Astrocyte (in vitro differentiated cells and primary cell): Measurements from ENCODE around the gene NYNRIN. TPM values are rescaled to one million over a fixed set of nuclear protein-coding genes. Genes with fewer than 3 reads are reported as not detected.

Experiments
- DNase-seq: peaks from one replicate; pipeline ENCODE4 v3.0.0-alpha.2; 2010; ENCODE audit warnings: low read depth
- FAIRE-seq: peaks from 2 replicates; lab custom pipeline; 2011; peaks lifted over from hg19 to GRCh38; lab: Jason Lieb, UNC
- H2AFZ ChIP-seq: 2 replicates; pipeline ENCODE4 v1.6.0; 2012; ENCODE audit warnings: low read depth, low read length, inconsistent platforms
- H3K27ac ChIP-seq: 2 replicates; pipeline ENCODE4 v1.5.1; 2011; ENCODE audit warnings: low read depth, low read length, inconsistent platforms
- H3K27me3 ChIP-seq: 2 replicates; pipeline ENCODE4 v1.6.0; 2011; ENCODE audit warnings: low read length, inconsistent platforms; ENCODE audit not compliant: insufficient read depth
- H3K36me3 ChIP-seq: 2 replicates; pipeline ENCODE4 v1.5.1; 2011; ENCODE audit warnings: low read length, inconsistent platforms; ENCODE audit not compliant: insufficient read depth
- H3K4me1 ChIP-seq: 2 replicates; pipeline ENCODE4 v1.5.1; 2011; ENCODE audit warnings: low read length, inconsistent platforms; ENCODE audit not compliant: insufficient read depth
- H3K4me2 ChIP-seq: 2 replicates; pipeline ENCODE4 v1.6.0; 2012; ENCODE audit warnings: low read length, inconsistent platforms
- H3K4me3 ChIP-seq: 2 replicates; pipeline ENCODE4 v1.5.1; 2011; ENCODE audit warnings: low read depth, mild to moderate bottlenecking, low read length, inconsistent platforms; ENCODE audit not compliant: insufficient read depth
- H3K79me2 ChIP-seq: 2 replicates; pipeline ENCODE4 v1.6.0; 2012; ENCODE audit warnings: mild to moderate bottlenecking, low read length, inconsistent platforms; ENCODE audit not compliant: insufficient read depth
- H3K9ac ChIP-seq: 2 replicates; pipeline ENCODE4 v1.6.0; 2012; ENCODE audit warnings: mild to moderate bottlenecking, low read length, inconsistent platforms
- H3K9me3 ChIP-seq: 2 replicates; pipeline ENCODE4 v1.5.1; 2012; ENCODE audit warnings: low read depth, mild to moderate bottlenecking, low read length, inconsistent platforms; ENCODE audit not compliant: insufficient read depth
- H4K20me1 ChIP-seq: 2 replicates; pipeline ENCODE4 v1.6.0; 2012; ENCODE audit warnings: low read length, inconsistent platforms; ENCODE audit not compliant: insufficient read depth
- H3K27ac Mint-ChIP-seq: one replicate; pipeline ENCODE4 v1.8.0; 2021; ENCODE audit warnings: mild to moderate bottlenecking, mixed read lengths; ENCODE audit not compliant: unreplicated experiment
- H3K27me3 Mint-ChIP-seq: one replicate; pipeline ENCODE4 v1.8.0; 2021; ENCODE audit warnings: low read depth, mixed read lengths; ENCODE audit not compliant: unreplicated experiment
- H3K36me3 Mint-ChIP-seq: one replicate; pipeline ENCODE4 v1.8.0; 2021; ENCODE audit warnings: low read depth, mixed read lengths; ENCODE audit not compliant: unreplicated experiment
- H3K4me1 Mint-ChIP-seq: one replicate; pipeline ENCODE4 v1.8.0; 2021; ENCODE audit warnings: low read depth, mixed read lengths; ENCODE audit not compliant: unreplicated experiment
- H3K4me3 Mint-ChIP-seq: one replicate; pipeline ENCODE4 v1.8.0; 2021; ENCODE audit warnings: mild to moderate bottlenecking, moderate library complexity, mixed read lengths; ENCODE audit not compliant: unreplicated experiment
- H3K9me3 Mint-ChIP-seq: one replicate; pipeline ENCODE4 v1.8.0; 2021; ENCODE audit warnings: mild to moderate bottlenecking, mixed read lengths; ENCODE audit not compliant: unreplicated experiment
- EZH2 ChIP-seq: IDR thresholded peaks from 2 replicates; pipeline ENCODE4 v1.6.1; 2012; ENCODE audit warnings: mild to moderate bottlenecking, low read length, inconsistent platforms; ENCODE audit not compliant: insufficient read depth
- total RNA-seq: library from RNA; stranded (reverse); gene quantifications from 2 replicates; pipeline ENCODE4 v1.2.1, GENCODE V29; 2021
- TF ChIP-seq, protein P1 (sequence below): IDR thresholded peaks from 2 replicates; pipeline ENCODE4 v1.5.1; 2011; ENCODE audit warnings: low read depth, mild to moderate bottlenecking, inconsistent platforms, low read length, moderate library complexity; ENCODE audit not compliant: insufficient read depth

The NYNRIN gene
- total RNA-seq, 1 donor from 2014 or later = 25.4 TPM

DNA sequence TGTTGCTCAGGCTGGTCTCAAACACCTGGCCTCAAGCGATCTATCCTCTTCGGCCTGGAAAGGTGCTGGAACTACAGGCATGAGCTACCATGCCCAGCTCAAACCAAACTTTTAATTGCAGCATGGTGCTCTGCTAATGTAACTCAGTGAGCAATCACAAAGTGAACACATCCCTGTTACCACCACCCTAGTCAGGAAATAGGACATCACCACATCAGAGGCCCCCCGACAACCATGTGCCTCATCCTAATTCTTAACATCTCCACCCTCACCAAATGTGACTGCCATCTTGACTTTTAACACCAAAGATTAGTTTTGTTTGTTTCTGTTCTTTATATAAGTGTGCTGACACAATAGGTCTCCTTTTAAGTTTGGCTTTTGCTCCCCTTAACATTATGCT lies 66.6 kb downstream of the NYNRIN start:
- Histone ChIP-seq H3K4me3 (no peak overlapping the region), H3K9me3 (no peaks in the 10 kb centered on the region), H4K20me1 (no peaks in the 10 kb centered on the region), H3K27me3 (no peaks in the 10 kb centered on the region), H3K36me3 (no peaks in the 10 kb centered on the region), H2AFZ (no peak overlapping the region), H3K4me1 (no peaks in the 10 kb centered on the region), H3K4me2 (no peak overlapping the region), H3K79me2 (no peaks in the 10 kb centered on the region), H3K27ac (no peak overlapping the region), H3K9ac (no peak overlapping the region)
- Mint-ChIP-seq H3K4me3 (no peak overlapping the region), H3K27ac (no peak overlapping the region), H3K4me1 (no peaks in the 10 kb centered on the region), H3K27me3 (no peaks in the 10 kb centered on the region), H3K36me3 (peaks cover 10% of the 10 kb centered on the region), H3K9me3 (peaks cover 5% of the 10 kb centered on the region)
- FAIRE-seq (no peak), DNase-seq (no peak)
- TF ChIP-seq, protein P1, sequence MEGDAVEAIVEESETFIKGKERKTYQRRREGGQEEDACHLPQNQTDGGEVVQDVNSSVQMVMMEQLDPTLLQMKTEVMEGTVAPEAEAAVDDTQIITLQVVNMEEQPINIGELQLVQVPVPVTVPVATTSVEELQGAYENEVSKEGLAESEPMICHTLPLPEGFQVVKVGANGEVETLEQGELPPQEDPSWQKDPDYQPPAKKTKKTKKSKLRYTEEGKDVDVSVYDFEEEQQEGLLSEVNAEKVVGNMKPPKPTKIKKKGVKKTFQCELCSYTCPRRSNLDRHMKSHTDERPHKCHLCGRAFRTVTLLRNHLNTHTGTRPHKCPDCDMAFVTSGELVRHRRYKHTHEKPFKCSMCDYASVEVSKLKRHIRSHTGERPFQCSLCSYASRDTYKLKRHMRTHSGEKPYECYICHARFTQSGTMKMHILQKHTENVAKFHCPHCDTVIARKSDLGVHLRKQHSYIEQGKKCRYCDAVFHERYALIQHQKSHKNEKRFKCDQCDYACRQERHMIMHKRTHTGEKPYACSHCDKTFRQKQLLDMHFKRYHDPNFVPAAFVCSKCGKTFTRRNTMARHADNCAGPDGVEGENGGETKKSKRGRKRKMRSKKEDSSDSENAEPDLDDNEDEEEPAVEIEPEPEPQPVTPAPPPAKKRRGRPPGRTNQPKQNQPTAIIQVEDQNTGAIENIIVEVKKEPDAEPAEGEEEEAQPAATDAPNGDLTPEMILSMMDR = no peak
- TF ChIP-seq EZH2 = no peak

- no peaks in the 10 kb centered on the region for H4K20me1 ChIP-seq
- H3K79me2 ChIP-seq = no peaks in the 10 kb centered on the region
- DNase-seq = no peak
- Mint-ChIP-seq H3K36me3 (peaks cover 7% of the 10 kb centered on the region), H3K27ac (no peak overlapping the region), H3K27me3 (no peaks in the 10 kb centered on the region), H3K4me3 (no peak overlapping the region), H3K9me3 (peaks cover 7% of the 10 kb centered on the region), H3K4me1 (no peaks in the 10 kb centered on the region)
- no peak overlapping the region for H3K4me3 ChIP-seq
- no peak for FAIRE-seq
- no peak for TF ChIP-seq EZH2
- TF ChIP-seq, protein P1 = no peak
- H3K4me1 ChIP-seq = no peaks in the 10 kb centered on the region
- no peaks in the 10 kb centered on the region for H3K27me3 ChIP-seq
- H3K4me2 ChIP-seq = no peak overlapping the region
- H3K9ac ChIP-seq = no peak overlapping the region
- no peaks in the 10 kb centered on the region for H3K9me3 ChIP-seq
- no peak overlapping the region for H3K27ac ChIP-seq
- no peak overlapping the region for H2AFZ ChIP-seq
- H3K36me3 ChIP-seq = no peaks in the 10 kb centered on the region
Measured at GRCh38 chr14:24465805-24466204, 67.0 kb downstream of the NYNRIN start.

Other genes with a start within 250 kb of the NYNRIN start
- gene IRF9, start 237.7 kb upstream of the NYNRIN start, total RNA-seq = 76.0 and 89.4 TPM in 2 replicates
- gene REC8, start 226.9 kb upstream of the NYNRIN start, total RNA-seq = 33.5 and 46.4 TPM in 2 replicates
- gene IPO4, start 210.2 kb upstream of the NYNRIN start, total RNA-seq = 46.1 and 53.3 TPM in 2 replicates
- gene TM9SF1, start 203.6 kb upstream of the NYNRIN start, total RNA-seq = 59.3 and 62.9 TPM in 2 replicates
- 0.22 and 0.34 TPM in 2 replicates for gene TSSK4, start 193.3 kb upstream of the NYNRIN start, total RNA-seq
- gene CHMP4A, start 185.5 kb upstream of the NYNRIN start, total RNA-seq = 26.7 and 32.2 TPM in 2 replicates
- 8.9 and 9.9 TPM in 2 replicates for gene MDP1, start 182.9 kb upstream of the NYNRIN start, total RNA-seq
- gene NEDD8, start 166.6 kb upstream of the NYNRIN start, total RNA-seq = 233 and 251 TPM in 2 replicates
- gene GMPR2, start 166.1 kb upstream of the NYNRIN start, total RNA-seq = 55.5 and 66.5 TPM in 2 replicates
- gene TINF2, start 156.4 kb upstream of the NYNRIN start, total RNA-seq = 33.0 and 36.2 TPM in 2 replicates
- gene TGM1, start 135.8 kb upstream of the NYNRIN start, total RNA-seq = 3.8 and 4.8 TPM in 2 replicates
- gene RABGGTA, start 127.4 kb upstream of the NYNRIN start, total RNA-seq = 26.6 and 27.3 TPM in 2 replicates
- 26.5 and 30.3 TPM in 2 replicates for gene DHRS1, start 99.2 kb upstream of the NYNRIN start, total RNA-seq
- gene NOP9, start 99.2 kb upstream of the NYNRIN start, total RNA-seq = 22.9 and 23.5 TPM in 2 replicates
- gene CIDEB, start 91.0 kb upstream of the NYNRIN start, total RNA-seq = not detected in 2 replicates
- 7.8 and 9.3 TPM in 2 replicates for gene LTB4R2, start 88.9 kb upstream of the NYNRIN start, total RNA-seq
- gene LTB4R, start 87.5 kb upstream of the NYNRIN start, total RNA-seq = 5.5 TPM in 2 replicates
- gene ADCY4, start 63.9 kb upstream of the NYNRIN start, total RNA-seq = 0.32 and 0.67 TPM in 2 replicates
- gene RIPK3, start 59.0 kb upstream of the NYNRIN start, total RNA-seq = 0.58 and 0.95 TPM in 2 replicates
- gene NFATC4, start 30.8 kb upstream of the NYNRIN start, total RNA-seq = 61.9 and 73.9 TPM in 2 replicates
- 3.9 and 5.4 TPM in 2 replicates for gene CBLN3, start 30.7 kb downstream of the NYNRIN start, total RNA-seq
- gene KHNYN, start 31.0 kb downstream of the NYNRIN start, total RNA-seq = 45.5 and 50.5 TPM in 2 replicates
- 27.6 and 28.1 TPM in 2 replicates for gene SDR39U1, start 43.8 kb downstream of the NYNRIN start, total RNA-seq
- gene CMA1, start 109.3 kb downstream of the NYNRIN start, total RNA-seq = not detected in 2 replicates
- gene CTSG, start 177.2 kb downstream of the NYNRIN start, total RNA-seq = not detected in 2 replicates
- not detected in 2 replicates for gene GZMH, start 210.7 kb downstream of the NYNRIN start, total RNA-seq
- gene GZMB, start 235.2 kb downstream of the NYNRIN start, total RNA-seq = not detected in 2 replicates